Embryonic facial prominence (tissue), 1 donor: Measurements from ENCODE around the gene PARP3.

ENCODE experiments used
- DNase-seq: peaks from one replicate; pipeline ENCODE4 v3.0.0-alpha.2; 2016; ENCODE audit errors: extremely low spot score

PARP3 gene

GRCh38 chr3:51948016-51948580 lies 5.9 kb downstream of the PARP3 start:
- no peak for DNase-seq

GRCh38 chr3:51949121-51949520 lies 7.0 kb downstream of the PARP3 start:
- DNase-seq = no peak

DNA sequence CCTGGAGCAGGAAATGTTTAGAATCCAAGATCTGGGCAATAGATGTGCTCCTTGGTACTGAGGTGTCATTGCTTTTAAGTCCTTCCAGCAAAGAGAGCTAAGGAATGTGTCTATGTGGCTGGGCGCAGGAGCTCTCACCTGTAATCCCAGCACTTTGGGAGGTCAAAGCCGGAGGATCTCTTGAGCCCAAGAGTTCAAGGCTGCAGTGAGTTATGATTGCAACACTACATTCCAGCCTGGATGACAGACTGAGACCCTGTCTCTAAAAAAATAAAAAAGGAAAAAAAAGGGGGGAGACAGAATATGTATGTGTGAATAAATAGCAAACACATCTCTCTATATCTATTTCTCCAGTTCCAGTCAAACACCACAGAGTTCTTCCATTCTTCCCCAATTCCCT lies 8.7 kb downstream of the PARP3 start:
- DNase-seq = no peak

GRCh38 chr3:51953445-51953844 lies 11.3 kb downstream of the PARP3 start:
- no peak for DNase-seq

DNA sequence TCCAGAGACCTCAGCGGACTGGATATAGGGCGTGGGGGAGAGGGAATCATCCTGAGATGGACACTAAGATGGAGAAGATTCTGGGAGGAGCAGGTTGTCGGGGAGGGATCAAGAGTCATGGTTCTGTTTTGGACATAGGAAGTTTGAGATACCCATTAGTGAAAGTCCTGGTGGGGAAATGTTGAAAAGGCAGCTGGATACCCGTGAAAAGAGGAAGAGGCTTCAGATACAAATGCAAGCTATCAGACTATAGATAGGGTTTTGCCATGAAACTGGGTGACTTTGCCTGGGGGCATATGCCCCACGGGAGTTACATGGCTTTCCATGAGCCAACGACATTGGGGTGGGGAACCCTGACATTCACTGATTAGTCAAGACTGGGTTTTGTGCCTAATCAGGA lies 11.9 kb downstream of the PARP3 start:
- DNase-seq = no peak

- DNase-seq = no peak
Observed at GRCh38 chr3:51954713-51955112, 12.6 kb downstream of the PARP3 start.

- no peak for DNase-seq
Observed at GRCh38 chr3:51955175-51955892, 13.2 kb downstream of the PARP3 start, which contains the start of gene GPR62. GPR62 (plus strand) TSS chr3:51955381; CDS start chr3:51955653, 272 bp downstream.

GRCh38 chr3:51955893-51956770 lies 14.0 kb downstream of the PARP3 start:
- DNase-seq = no peak

GRCh38 chr3:51957520-51958205 lies 15.5 kb downstream of the PARP3 start:
- DNase-seq = no peak

DNA sequence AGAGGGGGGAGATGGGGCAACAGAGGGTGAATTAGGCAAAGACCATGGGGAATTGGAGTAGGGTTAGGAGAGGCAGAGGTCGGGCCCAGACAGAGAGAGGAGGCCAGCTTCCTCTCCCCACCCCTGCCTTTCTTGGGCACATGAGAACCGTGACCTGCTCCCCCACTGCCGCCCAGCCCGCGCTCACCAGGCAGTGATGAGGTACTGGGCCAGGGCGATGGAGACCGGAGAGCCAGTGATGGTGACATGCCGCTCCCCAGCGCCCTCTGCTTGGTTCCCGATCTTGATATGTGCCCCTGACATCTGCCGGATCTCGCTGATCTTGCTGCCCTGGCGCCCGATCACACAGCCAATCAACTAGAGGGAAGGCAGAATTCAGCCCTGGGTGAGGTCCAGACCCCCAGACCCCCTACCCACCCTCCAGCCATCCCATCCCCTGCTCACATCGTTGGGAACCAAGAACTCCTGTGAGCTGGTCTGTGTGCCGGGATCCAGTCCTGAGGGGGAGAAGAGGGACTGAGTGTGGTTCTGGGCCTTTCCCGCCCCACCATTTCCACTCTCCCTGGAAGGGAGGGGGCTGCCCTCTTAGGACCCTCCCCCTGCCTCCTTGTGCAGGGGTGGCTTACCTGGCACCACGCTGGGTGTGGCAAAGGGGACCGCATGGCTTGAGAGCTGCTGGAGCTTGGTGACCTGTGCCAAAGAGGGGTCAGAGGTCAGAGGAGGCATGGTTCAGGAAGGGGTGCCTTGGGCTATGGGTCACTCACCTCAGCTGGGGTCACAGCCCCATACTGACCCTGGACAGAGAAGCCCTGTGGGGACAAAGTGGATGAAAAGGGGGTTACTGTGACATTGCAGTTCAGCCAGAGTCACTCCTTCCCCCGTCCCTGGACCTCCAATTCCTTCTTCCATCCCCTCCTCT lies 16.7 kb downstream of the PARP3 start:
- DNase-seq = no peak

- no peak for DNase-seq
Observed at GRCh38 chr3:51959651-51960050, 17.5 kb downstream of the PARP3 start.

DNA sequence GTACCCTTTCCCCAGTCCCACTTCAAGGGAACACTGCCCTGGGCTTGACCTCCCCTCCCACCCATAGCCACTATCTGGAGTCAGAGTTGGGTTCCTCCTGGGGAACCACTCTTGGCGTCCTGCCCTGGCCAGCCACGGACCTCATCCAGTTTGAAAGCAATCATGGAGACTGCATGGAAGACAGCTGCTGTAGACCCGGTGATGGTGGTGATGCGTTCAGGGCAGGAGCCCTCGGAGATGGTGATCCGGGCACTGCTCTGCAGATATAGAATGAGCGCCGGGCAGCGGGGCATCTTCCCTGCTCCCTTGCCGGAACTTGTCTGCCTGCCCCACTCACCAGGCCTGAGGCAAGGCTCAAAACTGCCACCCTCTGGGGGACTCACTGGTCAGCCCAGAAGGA lies 18.2 kb downstream of the PARP3 start:
- DNase-seq = no peak

- DNase-seq = no peak
Observed at GRCh38 chr3:51961011-51961410, 18.8 kb downstream of the PARP3 start.

DNA sequence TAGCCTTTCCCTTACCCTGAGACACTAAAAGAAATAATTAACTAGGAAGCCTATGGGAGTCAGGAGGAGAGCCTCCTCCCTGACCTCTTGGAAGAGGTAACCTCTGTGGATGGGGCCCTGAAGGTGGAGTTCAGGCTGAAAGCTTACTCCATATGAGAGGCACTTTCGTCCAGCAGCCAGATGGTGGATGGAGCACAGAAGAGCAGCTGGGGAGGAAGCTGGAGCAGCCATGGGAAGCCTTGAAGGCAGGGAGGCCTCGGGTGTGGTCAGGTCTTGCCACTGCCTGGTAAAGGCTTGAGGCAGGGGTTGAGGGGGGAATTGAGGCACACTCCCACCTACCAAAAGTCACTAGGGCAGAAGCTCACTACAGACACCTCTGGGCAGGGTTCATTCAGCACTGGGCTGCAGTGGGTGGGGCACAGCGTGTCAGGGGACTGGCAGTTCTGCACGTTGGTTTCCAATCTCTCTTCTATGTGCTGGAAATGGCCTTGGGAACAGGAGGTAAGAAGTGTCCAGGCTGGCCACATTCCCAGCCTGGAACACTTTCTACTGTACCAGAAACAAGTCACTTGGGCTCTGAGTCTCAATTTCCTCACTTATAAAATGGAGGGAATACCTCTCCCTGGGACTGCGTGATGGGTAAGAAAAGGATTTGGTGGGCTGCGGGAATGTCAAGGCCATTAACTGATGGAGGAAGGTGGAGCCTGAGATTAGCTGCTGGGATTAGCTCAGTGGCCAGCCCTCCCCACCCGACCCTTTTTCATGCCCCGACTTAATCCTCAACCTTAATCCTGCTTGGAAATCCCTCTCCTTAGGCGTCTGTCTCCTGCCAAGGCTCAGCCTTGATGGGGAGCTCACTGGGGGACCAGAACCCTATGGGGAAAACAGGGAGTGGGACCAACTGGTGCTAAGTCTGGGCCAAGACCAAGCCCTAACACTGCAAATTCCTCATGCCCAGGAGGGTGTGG lies 19.7 kb downstream of the PARP3 start:
- DNase-seq = no peak

GRCh38 chr3:51962854-51963530 lies 20.8 kb downstream of the PARP3 start:
- DNase-seq = no peak

DNA sequence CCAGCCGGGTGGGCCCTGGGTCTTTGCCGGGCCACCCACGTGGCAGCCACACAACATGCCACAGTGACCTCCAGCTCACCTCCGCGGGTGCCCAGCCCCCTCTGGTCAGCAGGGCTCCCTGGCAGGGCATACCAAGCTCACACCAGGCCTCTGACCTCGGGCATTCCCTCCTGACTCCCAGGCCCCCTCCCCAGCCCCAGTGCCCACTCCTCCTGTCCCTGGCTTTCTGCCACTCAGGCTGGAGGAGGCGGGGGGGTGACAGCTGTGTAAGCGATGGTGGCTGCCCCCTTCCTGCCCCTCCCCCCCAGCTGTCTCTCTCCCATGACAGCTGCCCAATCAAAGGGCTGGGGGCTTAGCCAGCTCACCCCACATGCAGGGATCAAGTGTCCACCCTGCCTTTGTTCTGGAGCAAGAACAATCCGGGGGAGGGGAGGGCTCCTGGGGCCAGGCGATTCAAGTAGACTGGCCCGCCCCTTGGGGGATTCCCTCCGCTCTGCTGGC lies 21.8 kb downstream of the PARP3 start:
- no peak for DNase-seq

- DNase-seq = no peak
Observed at GRCh38 chr3:51964521-51964920, 22.4 kb downstream of the PARP3 start.

DNA sequence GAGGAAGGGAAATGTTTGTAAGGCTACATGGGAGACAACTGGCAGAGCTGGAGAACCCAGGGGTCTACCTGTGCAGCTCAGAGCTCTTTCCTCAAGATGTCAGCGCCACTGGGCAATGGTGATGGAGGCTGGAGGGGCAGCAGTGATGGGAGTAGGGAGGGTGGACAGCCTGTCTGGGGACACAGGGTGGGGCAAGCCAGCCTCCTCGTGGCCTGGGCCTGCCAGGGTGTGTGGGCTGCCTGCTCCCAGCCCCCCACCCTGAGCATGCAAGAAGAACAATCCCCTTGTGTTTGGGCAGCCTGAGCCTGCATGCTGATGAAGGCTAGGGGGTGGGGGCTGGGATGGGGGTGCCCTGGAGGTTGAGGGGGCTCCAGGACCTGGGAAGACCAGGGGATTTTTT lies 23.9 kb downstream of the PARP3 start:
- DNase-seq = no peak

GRCh38 chr3:51966486-51966885 lies 24.3 kb downstream of the PARP3 start:
- DNase-seq = no peak
